Upper lobe of left lung (tissue), 4 donors: ENCODE results near the gene HNF4A.

Experiments used
- EP300 ChIP-seq, 4 donors: sonication (generic); formaldehyde crosslinking; IDR thresholded peaks; one replicate each; pipeline ENCODE4 v1.5.1; 2017; ENCODE audit warnings: antibody characterized with exemption in 4 of 4, control low read depth in 2 of 4
- POLR2A ChIP-seq, 4 donors: fragments of 450-650 bp; IDR thresholded peaks; one replicate each; pipeline ENCODE4 v1.5.1; 2016 to 2017; ENCODE audit warnings: antibody characterized with exemption in 4 of 4, mild to moderate bottlenecking in 2 of 4
- TF ChIP-seq, protein P1 (sequence below), 6 experiments: fragments of 450-650 bp in 4 of 6; fragments of 200-600 bp in 2 of 6; sonication (generic) in 2 of 6; IDR thresholded peaks; one replicate each; pipeline ENCODE4 v1.5.1; 2016 to 2019; ENCODE audit warnings: antibody characterized with exemption in 6 of 6

DNA sequence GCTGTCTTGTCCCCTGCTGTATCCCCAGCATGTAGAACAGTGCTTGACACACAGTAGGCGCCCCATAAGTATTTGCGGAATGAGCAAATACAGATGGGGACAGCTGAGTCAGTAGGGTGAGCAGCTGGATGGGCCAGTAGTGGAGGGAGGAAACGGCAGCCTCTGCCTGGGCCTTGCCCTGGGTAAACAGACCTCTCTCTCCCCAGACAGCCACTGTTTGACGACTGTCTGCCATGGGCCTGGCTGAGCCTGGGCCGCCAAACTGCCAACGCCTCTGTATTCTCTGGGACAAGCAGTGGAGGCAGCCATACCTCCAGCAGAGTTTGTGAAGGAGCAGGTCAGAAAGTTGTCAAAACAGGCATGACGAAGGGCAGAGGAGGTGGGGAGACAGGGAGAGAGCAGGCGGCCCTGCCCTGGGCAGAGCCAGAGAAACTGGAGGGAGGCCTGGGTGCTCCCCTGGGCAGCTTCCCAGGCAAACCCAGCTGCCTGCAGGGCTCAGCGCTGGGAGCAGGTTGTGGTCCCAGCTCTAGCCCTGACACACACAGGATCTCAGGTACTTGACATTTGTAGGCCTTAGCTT lies 15.2 kb downstream of the HNF4A start:
- no peak for TF ChIP-seq EP300 (IDR thresholded peaks at IDR 0.05)
- no peak for TF ChIP-seq POLR2A (IDR thresholded peaks at IDR 0.05)
- TF ChIP-seq, protein P1, sequence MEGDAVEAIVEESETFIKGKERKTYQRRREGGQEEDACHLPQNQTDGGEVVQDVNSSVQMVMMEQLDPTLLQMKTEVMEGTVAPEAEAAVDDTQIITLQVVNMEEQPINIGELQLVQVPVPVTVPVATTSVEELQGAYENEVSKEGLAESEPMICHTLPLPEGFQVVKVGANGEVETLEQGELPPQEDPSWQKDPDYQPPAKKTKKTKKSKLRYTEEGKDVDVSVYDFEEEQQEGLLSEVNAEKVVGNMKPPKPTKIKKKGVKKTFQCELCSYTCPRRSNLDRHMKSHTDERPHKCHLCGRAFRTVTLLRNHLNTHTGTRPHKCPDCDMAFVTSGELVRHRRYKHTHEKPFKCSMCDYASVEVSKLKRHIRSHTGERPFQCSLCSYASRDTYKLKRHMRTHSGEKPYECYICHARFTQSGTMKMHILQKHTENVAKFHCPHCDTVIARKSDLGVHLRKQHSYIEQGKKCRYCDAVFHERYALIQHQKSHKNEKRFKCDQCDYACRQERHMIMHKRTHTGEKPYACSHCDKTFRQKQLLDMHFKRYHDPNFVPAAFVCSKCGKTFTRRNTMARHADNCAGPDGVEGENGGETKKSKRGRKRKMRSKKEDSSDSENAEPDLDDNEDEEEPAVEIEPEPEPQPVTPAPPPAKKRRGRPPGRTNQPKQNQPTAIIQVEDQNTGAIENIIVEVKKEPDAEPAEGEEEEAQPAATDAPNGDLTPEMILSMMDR (IDR thresholded peaks at IDR 0.05), result no peak
